CD4-positive, alpha-beta T cell treated with Interleukin-15 for 4 hours (primary cell): ENCODE measurements around the gene MAD1L1.
"Not testable (repeated sequence)": the region's sequence is repeated elsewhere in the genome, so short reads cannot be mapped to it uniquely, and the experiment has no call there.

Experiments used
- DNase-seq: peaks from one replicate; pipeline ENCODE4 v3.0.0-alpha.2; 2020; ENCODE audit warnings: low spot score

MAD1L1 gene

DNA sequence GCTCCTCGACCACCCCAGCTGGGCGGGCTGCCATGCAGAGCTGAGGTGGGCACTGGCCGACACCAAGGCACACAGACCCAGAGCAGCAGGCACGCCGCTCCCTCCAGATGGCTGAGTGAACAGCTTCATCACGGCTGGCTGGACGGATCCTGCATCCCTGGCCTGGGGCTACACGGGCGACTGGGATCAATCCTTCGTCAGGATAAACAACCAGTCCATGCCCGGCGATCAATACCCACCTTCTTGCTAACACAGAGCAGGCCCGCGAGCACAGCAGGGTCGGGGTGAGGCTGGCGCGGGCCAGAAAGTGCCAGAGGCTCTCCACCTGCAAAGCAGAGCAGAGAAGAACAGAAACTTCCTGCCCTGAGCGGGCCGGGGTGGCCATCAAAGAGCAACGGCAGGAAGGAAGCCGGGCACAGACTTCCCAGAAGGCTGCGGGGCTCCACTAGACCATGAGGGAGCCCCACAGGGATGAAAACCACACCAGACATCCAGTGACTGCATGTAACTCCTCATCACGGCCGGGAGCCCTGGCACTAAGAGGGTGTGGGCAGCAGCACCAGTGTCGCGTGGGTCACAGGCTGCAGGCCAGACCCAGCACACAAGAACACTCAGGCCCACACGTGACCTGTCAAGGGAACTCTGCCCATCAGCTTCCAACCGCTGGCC, 166.4 kb downstream of the MAD1L1 start:
- DNase-seq: peak; percentile 14

DNA sequence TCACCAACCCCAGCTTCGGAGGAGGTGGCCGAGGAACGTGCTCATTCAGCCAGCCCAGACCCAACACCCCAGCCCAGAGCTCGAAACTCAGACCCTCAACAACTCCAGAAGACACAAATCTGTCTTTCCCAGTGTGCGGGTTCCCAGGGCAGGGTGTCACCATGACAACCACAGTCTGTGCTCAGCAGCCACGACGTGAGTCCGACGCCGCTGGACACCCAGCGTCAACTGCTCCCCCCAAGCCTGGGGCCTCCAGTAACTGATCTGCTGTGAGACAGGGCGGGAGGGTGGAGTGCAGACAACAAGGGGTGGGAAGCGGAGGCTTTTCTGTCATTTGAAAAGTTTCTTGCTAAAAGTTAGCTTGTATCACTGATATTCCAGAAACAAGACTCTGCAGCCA, 167.2 kb downstream of the MAD1L1 start:
- DNase-seq: no peak

DNA sequence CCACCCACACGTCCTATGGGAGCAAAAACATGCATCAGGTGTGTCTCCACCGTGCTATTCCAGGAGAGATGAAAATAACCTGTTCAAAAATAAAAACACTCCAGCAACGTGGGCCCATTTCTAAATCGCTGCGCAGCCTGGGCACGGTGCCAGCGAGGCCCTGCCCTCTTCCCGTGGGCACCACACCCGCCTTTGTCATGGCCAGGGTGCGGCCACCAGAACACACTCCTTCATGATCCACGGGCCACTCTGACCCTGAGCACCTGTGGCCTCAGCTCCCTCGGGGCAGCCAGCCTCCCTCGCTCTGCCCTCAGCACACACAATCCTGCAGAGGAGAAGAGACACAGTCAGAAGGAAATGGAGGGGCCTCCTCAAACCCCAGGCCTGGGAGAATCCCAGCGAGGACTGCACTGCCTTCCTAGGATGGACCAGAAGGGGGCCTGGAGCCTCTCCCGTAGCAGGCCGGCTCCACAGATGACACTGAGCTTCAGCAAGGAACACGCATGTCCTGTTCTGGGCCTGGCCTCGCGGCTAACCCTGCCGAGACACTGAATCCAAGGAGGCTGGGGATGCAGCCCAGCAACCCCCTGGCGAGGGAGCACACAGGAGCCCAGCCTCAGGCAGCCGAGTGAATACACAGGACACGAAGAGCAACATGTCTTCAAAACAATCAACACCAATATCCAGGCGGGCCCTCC, 169.0 kb downstream of the MAD1L1 start:
- no peak for DNase-seq

GRCh38 chr7:2062648-2063047, 170.1 kb downstream of the MAD1L1 start:
- DNase-seq: no peak

DNA sequence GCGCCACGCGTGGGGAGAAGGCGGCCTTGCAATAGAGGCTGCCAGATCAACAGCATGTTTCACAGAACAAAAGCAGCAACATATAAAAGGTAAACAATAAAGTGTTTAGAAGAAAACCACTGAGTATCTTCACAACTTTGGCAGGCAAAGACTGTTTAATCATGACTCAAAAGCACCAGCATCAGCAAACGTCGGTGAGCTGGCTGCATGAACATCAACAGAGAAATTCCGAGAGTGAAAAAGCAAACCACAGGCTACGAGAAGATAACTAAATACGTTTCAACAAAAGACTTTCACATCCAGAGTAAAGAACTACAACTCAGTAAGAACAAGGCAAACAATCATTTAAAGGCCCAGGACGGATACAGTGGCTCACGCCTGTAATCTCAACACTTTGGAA, 172.0 kb downstream of the MAD1L1 start:
- DNase-seq: no peak

- no peak for DNase-seq
Observed at GRCh38 chr7:2059964-2060700, 172.6 kb downstream of the MAD1L1 start.

DNA sequence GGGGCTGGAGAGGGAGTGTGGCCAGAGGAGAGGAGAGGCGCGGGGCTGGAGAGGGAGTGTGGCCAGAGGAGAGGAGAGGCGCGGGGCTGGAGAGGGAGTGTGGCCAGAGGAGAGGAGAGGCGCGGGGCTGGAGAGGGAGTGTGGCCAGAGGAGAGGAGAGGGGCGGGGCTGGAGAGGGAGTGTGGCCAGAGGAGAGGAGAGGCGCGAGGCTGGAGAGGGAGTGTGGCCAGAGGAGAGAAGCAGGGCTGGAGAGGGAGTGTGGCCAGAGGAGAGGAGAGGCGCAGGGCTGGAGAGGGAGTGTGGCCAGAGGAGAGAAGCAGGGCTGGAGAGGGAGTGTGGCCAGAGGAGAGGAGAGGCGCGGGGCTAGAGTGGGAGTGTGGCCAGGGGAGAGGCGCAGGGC, 174.5 kb downstream of the MAD1L1 start:
- DNase-seq: not testable (repeated sequence)

- no peak for DNase-seq
Observed at GRCh38 chr7:2055956-2056355, 176.8 kb downstream of the MAD1L1 start.

GRCh38 chr7:2054927-2055326, 177.8 kb downstream of the MAD1L1 start:
- DNase-seq: no peak

GRCh38 chr7:2053395-2053794, 179.3 kb downstream of the MAD1L1 start:
- no peak for DNase-seq

DNA sequence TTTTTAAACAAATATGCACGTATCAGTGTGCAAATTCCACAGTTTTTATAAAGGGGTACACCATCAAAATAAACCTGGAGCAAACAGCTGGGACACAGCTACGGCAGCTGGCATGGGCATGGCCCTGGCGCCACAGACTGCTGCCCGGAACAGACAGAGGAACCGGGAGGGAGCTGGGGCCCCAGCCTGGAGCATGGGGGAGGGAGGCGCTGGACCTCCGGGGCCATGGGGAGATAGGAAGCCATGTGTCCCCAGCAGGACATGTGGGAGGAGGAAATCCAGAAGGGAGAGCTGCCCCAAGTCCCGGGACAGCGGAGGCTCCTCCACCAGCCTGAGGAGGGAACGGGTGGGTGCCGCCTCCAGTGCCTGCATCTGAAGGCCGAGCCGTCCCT, 180.1 kb downstream of the MAD1L1 start:
- DNase-seq: no peak

DNA sequence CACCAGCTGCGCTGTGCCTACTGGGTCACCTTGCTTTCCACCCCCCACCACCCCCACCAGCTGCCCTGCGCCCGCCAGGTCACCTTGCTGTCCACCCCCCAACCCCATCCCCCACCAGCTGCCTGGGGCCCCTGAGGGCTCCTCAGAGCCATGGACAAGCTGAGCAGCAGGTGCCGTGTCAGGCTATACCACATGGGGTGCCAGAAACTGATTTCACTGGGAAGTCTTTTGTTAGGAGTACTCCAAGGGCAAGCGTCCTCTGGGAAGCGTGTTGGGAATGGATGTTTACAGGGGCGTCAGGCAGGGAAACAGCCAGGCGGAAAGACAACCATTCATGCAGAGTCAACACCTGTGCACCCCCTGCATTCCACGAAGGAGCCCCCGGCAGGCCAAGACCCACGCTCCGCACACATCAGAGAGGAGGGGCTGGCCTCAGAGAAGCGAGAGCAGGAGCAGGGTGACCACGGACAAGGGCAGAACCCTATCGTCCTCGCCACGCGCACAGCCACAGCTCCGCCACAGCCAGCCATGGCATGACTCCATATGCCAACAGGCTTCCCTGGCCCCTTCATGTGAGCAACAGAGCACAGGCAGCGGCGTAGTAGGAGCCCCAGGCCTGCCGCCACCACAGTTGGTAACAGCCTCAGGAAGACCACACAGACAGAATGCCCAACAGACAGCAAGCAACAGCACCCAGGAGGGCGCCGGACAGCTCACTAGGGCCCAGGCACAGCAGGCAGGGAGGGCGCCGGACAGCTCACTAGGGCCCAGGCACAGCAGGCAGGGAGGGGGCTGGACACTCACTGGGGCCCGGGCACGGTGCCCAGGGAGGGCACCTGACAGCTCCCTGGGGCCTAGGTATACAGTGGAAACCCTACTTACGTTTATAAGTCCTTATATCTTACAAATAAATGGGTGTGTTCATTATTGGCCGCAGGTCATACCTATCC, 180.8 kb downstream of the MAD1L1 start:
- no peak for DNase-seq

DNA sequence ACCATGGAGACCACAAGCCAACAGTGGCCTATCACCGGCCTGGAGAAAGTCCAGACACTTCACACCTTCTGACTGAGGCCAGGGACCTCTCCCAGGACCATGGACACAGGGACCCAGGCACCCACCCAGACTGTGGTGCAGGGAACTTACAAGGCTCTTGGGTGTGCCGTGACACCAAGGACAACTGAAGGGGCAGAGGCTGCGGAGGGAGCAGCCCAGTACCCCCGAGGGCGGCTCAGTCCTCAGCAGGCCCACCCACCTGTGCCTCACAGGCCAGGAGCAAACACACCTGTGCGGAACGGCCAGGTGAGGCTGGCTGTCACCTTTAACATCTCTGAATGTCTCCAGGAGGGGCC, 182.3 kb downstream of the MAD1L1 start:
- DNase-seq: no peak

DNA sequence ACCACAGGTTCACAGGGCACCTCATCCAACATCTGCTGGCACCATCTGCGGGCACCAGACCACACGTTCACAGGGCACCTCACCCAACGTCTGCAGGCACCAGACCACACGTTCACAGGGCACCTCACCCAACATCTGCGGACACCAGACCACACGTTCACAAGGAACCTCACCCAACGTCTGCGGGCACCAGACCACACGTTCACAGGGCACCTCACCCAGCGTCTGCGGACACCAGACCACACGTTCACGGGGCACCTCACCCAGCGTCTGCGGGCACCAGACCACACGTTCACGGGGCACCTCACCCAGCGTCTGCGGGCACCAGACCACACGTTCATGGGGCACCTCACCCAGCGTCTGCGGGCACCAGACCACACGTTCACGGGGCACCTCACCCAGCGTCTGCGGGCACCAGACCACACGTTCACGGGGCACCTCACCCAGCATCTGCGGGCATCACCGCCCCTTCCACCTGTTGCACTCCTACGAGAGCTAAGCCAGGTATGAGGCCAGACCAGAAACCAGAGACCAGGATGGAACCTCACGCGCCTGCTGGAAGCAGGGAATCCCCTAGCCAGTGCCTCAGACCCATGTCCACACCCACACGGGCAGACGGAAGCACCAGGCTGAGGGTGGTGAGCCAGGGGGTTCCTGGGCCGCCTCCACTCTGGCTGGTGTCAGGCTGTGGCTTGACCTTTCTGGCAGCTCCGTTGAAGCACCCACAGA, 182.8 kb downstream of the MAD1L1 start:
- DNase-seq: no peak

- no peak for DNase-seq
Observed at GRCh38 chr7:2049111-2049781, 183.5 kb downstream of the MAD1L1 start.

DNA sequence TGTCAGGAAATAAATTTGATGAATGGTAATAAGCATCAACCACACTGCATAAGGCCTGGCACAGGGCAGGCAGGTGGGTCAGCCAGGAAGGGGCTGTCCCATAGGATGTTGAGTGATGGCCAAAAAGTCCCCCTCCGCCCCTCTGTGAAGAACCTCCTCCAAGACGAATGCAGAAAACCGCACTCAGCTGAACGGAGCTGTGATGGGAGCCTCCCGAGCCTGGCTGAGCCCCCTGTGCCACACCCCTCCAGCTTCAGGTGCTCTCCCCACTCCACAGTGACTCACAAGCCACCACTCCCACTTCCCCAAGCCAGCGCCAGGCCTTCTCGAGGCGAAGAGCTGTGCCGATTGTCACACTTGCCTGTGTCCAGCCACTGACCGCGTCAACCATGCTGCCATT, 184.2 kb downstream of the MAD1L1 start:
- DNase-seq: no peak

DNA sequence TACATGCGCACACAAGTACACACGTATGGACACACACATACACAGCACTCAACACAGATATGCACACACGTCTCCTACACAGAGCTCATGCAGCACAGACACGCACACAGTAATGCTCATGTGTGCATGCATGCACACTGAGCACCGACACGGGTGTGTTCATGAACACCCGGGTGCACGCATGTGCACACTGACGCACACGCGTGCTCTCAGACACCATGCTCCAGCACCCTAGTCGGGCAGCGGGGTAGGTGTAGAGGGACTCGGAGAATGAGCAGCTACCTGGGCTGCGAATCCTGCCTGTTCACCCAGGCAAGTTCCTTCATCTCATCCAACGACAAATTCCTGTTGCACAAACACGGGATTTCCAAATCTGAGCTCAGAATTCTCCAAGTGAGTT, 184.7 kb downstream of the MAD1L1 start:
- DNase-seq: no peak

DNA sequence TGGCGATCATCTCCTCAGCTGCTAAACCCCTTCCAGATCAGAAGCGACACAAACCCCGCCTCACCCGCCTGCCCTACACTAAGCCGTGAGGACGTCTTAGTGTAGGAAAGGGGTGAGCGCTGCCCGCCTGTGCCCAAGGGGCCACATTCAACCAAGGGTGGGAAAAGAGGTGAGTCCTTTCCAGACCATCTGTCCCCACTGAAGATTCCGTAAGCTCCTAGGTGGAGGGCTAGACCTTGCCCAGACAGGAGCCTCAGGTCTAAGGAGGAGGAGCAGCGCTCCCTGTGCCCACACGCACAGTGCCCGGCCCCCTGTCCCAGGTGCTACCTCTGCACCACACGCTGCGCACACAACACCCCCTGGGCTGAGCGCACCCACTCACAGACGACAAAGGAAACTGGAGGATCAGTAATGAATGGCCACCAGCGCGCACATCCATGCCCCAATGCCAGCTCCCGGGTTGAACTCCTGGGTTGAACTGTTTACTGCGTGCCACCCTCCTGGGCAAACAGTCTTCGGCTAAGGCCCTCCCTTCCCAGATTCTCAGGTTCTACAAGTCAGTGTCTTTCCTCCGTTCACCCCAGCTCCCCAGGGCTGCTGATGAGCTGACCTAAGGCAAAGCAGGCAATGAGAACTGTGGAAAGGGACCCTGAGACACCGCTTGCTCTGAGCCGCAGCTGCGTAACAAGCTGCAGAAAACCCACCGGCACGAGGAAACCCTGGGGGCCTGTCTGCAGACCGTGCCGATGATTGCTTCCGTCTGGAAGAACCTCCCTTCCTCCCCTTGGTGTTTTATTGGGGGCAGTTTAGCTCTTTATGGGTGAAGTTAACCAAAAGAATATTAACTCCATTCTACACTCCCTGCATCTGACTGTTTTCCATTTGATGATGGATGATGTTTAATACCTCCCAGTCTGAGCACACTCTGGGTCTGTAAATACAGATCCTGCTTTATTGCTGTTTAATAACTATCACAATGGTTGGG, 185.9 kb downstream of the MAD1L1 start:
- no peak for DNase-seq

- no peak for DNase-seq
Observed at GRCh38 chr7:2045559-2046405, 187.0 kb downstream of the MAD1L1 start.
